IMR-90 (cell line): ENCODE results near the gene DCDC2B. TPM values are rescaled to one million over a fixed set of nuclear protein-coding genes. Genes with fewer than 3 reads are reported as not detected.

Source experiments
- ATAC-seq: fragments of 200-7000 bp; cut with Tn5 transposase; 2 replicates; pipeline ENCODE4 v1.9.1; 2020; ENCODE audit warnings: low read depth, mild to moderate bottlenecking, moderate library complexity
- BruUV-seq: library from RNA; stranded (reverse); fragments of 400-500 nt; replicated peaks from 2 replicates; lab custom pipeline; 2021; lab: Mats Ljungman, UMichigan
- CTCF ChIA-PET: fragments of 300-600 bp; formaldehyde crosslinking; extraction: SDS; loops from one replicate; lab custom pipeline; 2021; ENCODE audit warnings: antibody characterized with exemption; lab: Yijun Ruan, JAX
- POLR2A ChIA-PET: fragments of 300-600 bp; sonication (Branson Sonifier 250); formaldehyde crosslinking; loops from one replicate; lab custom pipeline; 2022; ENCODE audit warnings: antibody characterized with exemption; ENCODE audit not compliant: unreplicated experiment; lab: Charles Lee
- DNase-seq: peaks from one replicate; pipeline ENCODE4 v3.0.0; 2013
- H2AFZ ChIP-seq: replicated peaks from 2 replicates; pipeline ENCODE3; 2013; ENCODE audit warnings: low read length, mild to moderate bottlenecking; ENCODE audit not compliant: poor library complexity
- H2AK5ac ChIP-seq: 2 replicates; pipeline ENCODE4 v1.6.1; 2013; ENCODE audit warnings: low read depth, low read length, inconsistent platforms
- H2AK9ac ChIP-seq: replicated peaks from 2 replicates; pipeline ENCODE3; 2013; ENCODE audit warnings: mild to moderate bottlenecking, low read depth, low read length, moderate library complexity; ENCODE audit not compliant: poor library complexity
- H2BK120ac ChIP-seq: 2 replicates; pipeline ENCODE4 v1.6.1; 2013; ENCODE audit warnings: low read depth, low read length, inconsistent platforms
- H2BK15ac ChIP-seq: 3 replicates; pipeline ENCODE4 v1.6.1; 2013; ENCODE audit warnings: low read depth, low read length, inconsistent platforms
- H2BK20ac ChIP-seq: 2 replicates; pipeline ENCODE4 v1.6.1; 2013; ENCODE audit warnings: low read depth, mild to moderate bottlenecking, inconsistent platforms, low read length, moderate library complexity
- H2BK5ac ChIP-seq: 2 replicates; pipeline ENCODE4 v1.6.1; 2013; ENCODE audit warnings: mild to moderate bottlenecking, low read depth, low read length, inconsistent platforms; ENCODE audit not compliant: poor library complexity, severe bottlenecking
- H3K14ac ChIP-seq: replicated peaks from 2 replicates; pipeline ENCODE4 v1.6.1; 2013; ENCODE audit warnings: low read depth, low read length, inconsistent platforms
- H3K18ac ChIP-seq: 2 replicates; pipeline ENCODE4 v1.6.1; 2013; ENCODE audit warnings: low read depth, low read length, control low read depth
- H3K23ac ChIP-seq: 2 replicates; pipeline ENCODE4 v1.6.1; 2013; ENCODE audit warnings: low read depth, low read length, inconsistent platforms
- H3K27ac ChIP-seq: 2 replicates; pipeline ENCODE4 v1.5.1; 2013; ENCODE audit warnings: mild to moderate bottlenecking, control low read depth, low read length; ENCODE audit not compliant: insufficient read depth
- H3K27me3 ChIP-seq: 2 replicates; pipeline ENCODE4 v1.6.1; 2013; ENCODE audit warnings: low read length; ENCODE audit not compliant: control insufficient read depth, insufficient read depth
- H3K36me3 ChIP-seq: 2 replicates; pipeline ENCODE4 v1.6.1; 2013; ENCODE audit warnings: low read length, mixed read lengths; ENCODE audit not compliant: control insufficient read depth, insufficient read depth
- H3K4ac ChIP-seq: 2 replicates; pipeline ENCODE4 v1.6.1; 2013; ENCODE audit warnings: low read depth, low read length, inconsistent platforms
- H3K4me1 ChIP-seq: 2 replicates; pipeline ENCODE4 v1.6.1; 2013; ENCODE audit warnings: low read length, mixed read lengths; ENCODE audit not compliant: control insufficient read depth, insufficient read depth
- H3K4me2 ChIP-seq: 2 replicates; pipeline ENCODE4 v1.6.1; 2013; ENCODE audit warnings: low read depth, mild to moderate bottlenecking, control low read depth, low read length, moderate library complexity
- H3K4me3 ChIP-seq: 2 replicates; pipeline ENCODE4 v1.5.1; 2013; ENCODE audit warnings: low read depth, mild to moderate bottlenecking, control low read depth, low read length, moderate library complexity; ENCODE audit not compliant: insufficient read depth
- H3K56ac ChIP-seq: 2 replicates; pipeline ENCODE4 v1.6.1; 2013; ENCODE audit warnings: low read length, inconsistent platforms; ENCODE audit not compliant: insufficient read depth; ENCODE audit errors: extremely low read depth
- H3K79me1 ChIP-seq, 2 experiments: 2 replicates each; pipeline ENCODE4 v1.6.1; 2013; ENCODE audit warnings: low read length in 2 of 2, inconsistent platforms in 1 of 2, low read depth in 1 of 2
- H3K9ac ChIP-seq: 2 replicates; pipeline ENCODE4 v1.6.1; 2013; ENCODE audit warnings: low read depth, low read length, control low read depth
- H3K9me1 ChIP-seq: 2 replicates; pipeline ENCODE4 v1.6.1; 2013; ENCODE audit warnings: low read length, inconsistent platforms; ENCODE audit not compliant: insufficient read depth
- H3K9me3 ChIP-seq: 2 replicates; pipeline ENCODE4 v1.6.1; 2013; ENCODE audit warnings: low read length; ENCODE audit not compliant: control insufficient read depth, insufficient read depth
- H4K20me1 ChIP-seq: 2 replicates; pipeline ENCODE4 v1.6.1; 2013; ENCODE audit warnings: low read length, inconsistent platforms; ENCODE audit not compliant: insufficient read depth
- H4K5ac ChIP-seq: 2 replicates; pipeline ENCODE4 v1.6.1; 2013; ENCODE audit warnings: mild to moderate bottlenecking, low read depth, low read length, control low read depth
- H4K8ac ChIP-seq, 2 experiments: 2 replicates each; pipeline ENCODE4 v1.6.1; 2013; ENCODE audit warnings: low read depth in 2 of 2, low read length in 2 of 2, control low read depth in 1 of 2, inconsistent platforms in 1 of 2
- H4K91ac ChIP-seq: 2 replicates; pipeline ENCODE4 v1.6.1; 2013; ENCODE audit warnings: low read depth, low read length, inconsistent platforms; ENCODE audit not compliant: insufficient read depth
- BHLHE40 ChIP-seq: fragments of 150-350 bp; IDR thresholded peaks from 2 replicates; pipeline ENCODE4 v1.6.1; 2016; ENCODE audit warnings: mild to moderate bottlenecking, low read depth, low read length
- MAZ ChIP-seq: IDR thresholded peaks from 2 replicates; pipeline ENCODE4 v1.6.1; 2012; ENCODE audit warnings: low read depth, mild to moderate bottlenecking, low read length, improper control_type of control experiment, moderate library complexity, borderline replicate concordance
- MXI1 ChIP-seq: IDR thresholded peaks from 2 replicates; pipeline ENCODE4 v1.6.1; 2012; ENCODE audit warnings: low read depth, mild to moderate bottlenecking, low read length, moderate library complexity, borderline replicate concordance
- dilution Hi-C: fragments of 300-500 bp; cut with HindIII; formaldehyde crosslinking; loops from one replicate; pipeline ENCODE4 v1.14.3; 2018; ENCODE audit warnings: low sequenced_read_pairs; ENCODE audit not compliant: unreplicated experiment
- in situ Hi-C: fragments of 300-500 bp; cut with MboI; formaldehyde crosslinking; loops from 3 replicates; pipeline ENCODE4 v1.14.3; 2019; ENCODE audit warnings: low sequenced_read_pairs, inconsistent platforms, mixed read lengths
- intact Hi-C: fragments of 100-400 bp; cut with micrococcal nuclease; formaldehyde crosslinking; loops from 2 replicates; pipeline ENCODE4 v1.10.0; 2022
- polyA plus RNA-seq, 3 experiments: library from polyadenylated mRNA; depleted of rRNA; stranded (reverse); fragments of >200 nt; gene quantifications; 2 replicates each; pipeline ENCODE4 v1.2.3, GENCODE V29; 2012; ENCODE audit warnings: low replicate concordance in 1 of 3
- total RNA-seq: library from RNA; depleted of rRNA; stranded (reverse); fragments of >200 nt; gene quantifications from 2 replicates; pipeline ENCODE4 v1.2.3, GENCODE V29; 2012
- TF ChIP-seq, protein P1 (sequence below): conservative IDR thresholded peaks from 2 replicates; pipeline ENCODE4 v1.5.1; 2012; ENCODE audit warnings: mild to moderate bottlenecking, low read depth, low read length, improper control_type of control experiment

DCDC2B gene
- total and polyA plus RNA-seq, 2 of the 4 experiments (the other 2 are of a cell fraction) = not detected

DNA sequence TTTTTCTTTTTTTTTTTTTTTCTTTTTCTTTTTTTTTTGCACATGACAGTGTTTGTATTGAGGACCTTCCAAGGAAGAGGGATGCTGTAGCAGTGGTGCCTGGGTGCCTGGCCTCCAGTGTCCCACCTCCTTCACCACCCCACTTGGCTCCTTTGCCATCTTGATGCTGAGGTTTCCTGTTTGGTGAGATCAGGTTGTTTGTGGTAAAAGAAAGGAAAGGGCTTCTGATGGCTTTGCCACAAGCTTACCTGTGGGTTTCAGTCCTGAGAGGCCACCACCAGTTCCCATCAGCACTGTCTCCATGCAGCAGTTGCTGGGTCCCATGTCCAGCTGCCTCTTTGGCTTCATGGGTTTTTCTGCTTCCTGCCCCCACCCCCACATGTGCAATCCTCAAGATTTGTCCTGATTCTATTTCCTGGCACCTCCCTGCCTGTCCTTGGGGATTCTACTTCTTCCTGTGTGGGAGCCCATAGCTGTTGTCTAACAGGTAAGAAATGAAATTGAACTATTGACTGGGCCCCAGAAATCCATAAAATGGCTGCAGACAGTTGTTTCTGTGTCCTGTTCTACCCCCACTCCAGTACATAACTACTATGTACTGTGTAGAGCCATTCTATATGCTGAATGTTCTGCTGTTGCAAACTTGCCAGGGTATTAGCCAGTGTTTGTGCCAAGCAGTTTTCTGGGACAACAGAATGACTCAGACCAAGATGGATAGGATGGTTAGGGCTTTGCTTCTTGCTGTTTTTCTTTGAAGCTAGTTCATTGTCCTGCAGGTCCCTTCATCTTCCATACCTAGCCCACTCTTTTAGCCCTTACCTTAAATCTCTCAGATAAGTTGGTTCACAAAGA lies 12.7 kb upstream of the DCDC2B start:
- Histone ChIP-seq H3K27me3 (no peaks in the 10 kb centered on the region), H3K56ac (no peak overlapping the region), H3K36me3 (peaks cover 69% of the 10 kb centered on the region), H4K5ac (no peak overlapping the region), H3K4me1 (peaks cover 26% of the 10 kb centered on the region), H2BK5ac (peak overlapping the region; percentile 1), H3K9me3 (no peaks in the 10 kb centered on the region), H3K14ac (no peak overlapping the region), H3K18ac (no peak overlapping the region), H4K91ac (no peak overlapping the region), H2AK5ac (no peak overlapping the region), H3K9me1 (peaks cover 13% of the 10 kb centered on the region; the same call in 1 of the 2 replicates), H4K8ac (no peak overlapping the region), H2AFZ (no peak overlapping the region), H2BK15ac (no peak overlapping the region), H3K4me3 (no peak overlapping the region), H2AK9ac (no peak overlapping the region), H3K4ac (no peak overlapping the region), H3K79me1 (peaks cover 16 to 67% of the 10 kb centered on the region in 2 experiments; a peak in 3 of 4 replicates), H3K27ac (peak overlapping the region; percentile 4; the same call in 1 of the 2 replicates), H3K4me2 (no peak overlapping the region), H4K20me1 (peaks cover 20% of the 10 kb centered on the region), H3K23ac (no peak overlapping the region), H2BK120ac (no peak overlapping the region), H3K9ac (no peak overlapping the region), H2BK20ac (no peak overlapping the region)
- in situ Hi-C loops (no loop called here), intact Hi-C loops (no loop called here), dilution Hi-C loops (no loop called here)
- POLR2A ChIA-PET = no interaction called here
- TF ChIP-seq, protein P1, sequence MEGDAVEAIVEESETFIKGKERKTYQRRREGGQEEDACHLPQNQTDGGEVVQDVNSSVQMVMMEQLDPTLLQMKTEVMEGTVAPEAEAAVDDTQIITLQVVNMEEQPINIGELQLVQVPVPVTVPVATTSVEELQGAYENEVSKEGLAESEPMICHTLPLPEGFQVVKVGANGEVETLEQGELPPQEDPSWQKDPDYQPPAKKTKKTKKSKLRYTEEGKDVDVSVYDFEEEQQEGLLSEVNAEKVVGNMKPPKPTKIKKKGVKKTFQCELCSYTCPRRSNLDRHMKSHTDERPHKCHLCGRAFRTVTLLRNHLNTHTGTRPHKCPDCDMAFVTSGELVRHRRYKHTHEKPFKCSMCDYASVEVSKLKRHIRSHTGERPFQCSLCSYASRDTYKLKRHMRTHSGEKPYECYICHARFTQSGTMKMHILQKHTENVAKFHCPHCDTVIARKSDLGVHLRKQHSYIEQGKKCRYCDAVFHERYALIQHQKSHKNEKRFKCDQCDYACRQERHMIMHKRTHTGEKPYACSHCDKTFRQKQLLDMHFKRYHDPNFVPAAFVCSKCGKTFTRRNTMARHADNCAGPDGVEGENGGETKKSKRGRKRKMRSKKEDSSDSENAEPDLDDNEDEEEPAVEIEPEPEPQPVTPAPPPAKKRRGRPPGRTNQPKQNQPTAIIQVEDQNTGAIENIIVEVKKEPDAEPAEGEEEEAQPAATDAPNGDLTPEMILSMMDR = no peak
- TF ChIP-seq MAZ = no peak
- no peak for TF ChIP-seq BHLHE40
- no peak for TF ChIP-seq MXI1
- BruUV-seq = TSS peak; percentile 62
- CTCF ChIA-PET = interaction anchor here (1.8 kb wide), 1 partner anchor 19 kb away, joined by 6 read pairs; no protein-coding TSS in a partner anchor
- peak; percentile 54 for DNase-seq
- no peak for ATAC-seq
